C4-2B (cell line): ENCODE data around the gene ITGAE.
"Not testable (repeated sequence)": the region's sequence is repeated elsewhere in the genome, so short reads cannot be mapped to it uniquely, and the experiment has no call there.

Experiments used
- H3K27ac ChIP-seq: fragments of 450-650 bp; 2 replicates; pipeline ENCODE4 v1.5.1; 2017
- ZFX ChIP-seq: fragments of 450-650 bp; IDR thresholded peaks from 2 replicates; pipeline ENCODE4 v1.6.1; 2017
- TF ChIP-seq, protein P1 (sequence below): fragments of 450-650 bp; conservative IDR thresholded peaks from 2 replicates; pipeline ENCODE4 v1.5.1; 2017; ENCODE audit warnings: mild to moderate bottlenecking

ITGAE gene

DNA sequence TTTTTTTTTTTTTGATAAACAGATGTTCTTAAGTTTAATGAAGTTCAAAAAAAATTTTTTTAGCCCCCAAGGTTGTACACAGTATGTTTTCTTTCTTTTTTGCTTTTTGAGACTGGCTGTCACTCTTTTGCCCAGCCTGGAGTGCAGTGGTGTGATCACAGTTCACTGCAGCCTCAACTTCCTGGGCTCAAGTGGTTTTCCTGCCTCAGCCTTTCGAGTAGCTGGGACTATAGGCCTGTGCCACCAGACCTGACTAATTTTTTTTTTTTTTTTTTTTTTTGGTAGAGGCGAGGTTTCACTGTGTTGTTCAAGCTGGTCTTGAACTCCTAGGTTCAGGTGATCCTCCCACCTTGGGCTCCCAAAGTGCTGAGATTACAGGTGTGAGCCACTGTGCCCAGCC is 12.8 kb downstream of the ITGAE start:
- H3K27ac ChIP-seq: no peak overlapping the region
- no peak for TF ChIP-seq ZFX
- TF ChIP-seq, protein P1, sequence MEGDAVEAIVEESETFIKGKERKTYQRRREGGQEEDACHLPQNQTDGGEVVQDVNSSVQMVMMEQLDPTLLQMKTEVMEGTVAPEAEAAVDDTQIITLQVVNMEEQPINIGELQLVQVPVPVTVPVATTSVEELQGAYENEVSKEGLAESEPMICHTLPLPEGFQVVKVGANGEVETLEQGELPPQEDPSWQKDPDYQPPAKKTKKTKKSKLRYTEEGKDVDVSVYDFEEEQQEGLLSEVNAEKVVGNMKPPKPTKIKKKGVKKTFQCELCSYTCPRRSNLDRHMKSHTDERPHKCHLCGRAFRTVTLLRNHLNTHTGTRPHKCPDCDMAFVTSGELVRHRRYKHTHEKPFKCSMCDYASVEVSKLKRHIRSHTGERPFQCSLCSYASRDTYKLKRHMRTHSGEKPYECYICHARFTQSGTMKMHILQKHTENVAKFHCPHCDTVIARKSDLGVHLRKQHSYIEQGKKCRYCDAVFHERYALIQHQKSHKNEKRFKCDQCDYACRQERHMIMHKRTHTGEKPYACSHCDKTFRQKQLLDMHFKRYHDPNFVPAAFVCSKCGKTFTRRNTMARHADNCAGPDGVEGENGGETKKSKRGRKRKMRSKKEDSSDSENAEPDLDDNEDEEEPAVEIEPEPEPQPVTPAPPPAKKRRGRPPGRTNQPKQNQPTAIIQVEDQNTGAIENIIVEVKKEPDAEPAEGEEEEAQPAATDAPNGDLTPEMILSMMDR: no peak

DNA sequence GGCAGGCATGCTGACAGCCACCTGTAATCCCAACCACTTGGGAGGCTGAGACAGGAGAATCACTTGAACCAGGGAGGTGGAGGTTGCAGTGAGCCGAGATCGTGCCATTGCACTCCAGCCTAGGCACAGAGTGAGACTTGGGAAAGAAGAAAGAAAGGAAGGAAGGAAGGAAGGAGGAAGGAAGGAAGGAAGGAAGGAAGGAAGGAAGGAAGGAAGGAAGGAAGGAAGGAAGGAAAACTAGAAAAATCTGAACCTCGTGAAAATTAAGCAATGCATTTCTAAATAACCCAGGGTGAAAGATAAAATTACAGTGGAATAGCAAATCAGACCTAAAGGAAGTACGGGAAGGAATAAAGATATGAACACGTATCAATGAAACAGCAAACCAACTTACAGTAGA is 15.7 kb downstream of the ITGAE start:
- H3K27ac ChIP-seq: not testable (repeated sequence)

DNA sequence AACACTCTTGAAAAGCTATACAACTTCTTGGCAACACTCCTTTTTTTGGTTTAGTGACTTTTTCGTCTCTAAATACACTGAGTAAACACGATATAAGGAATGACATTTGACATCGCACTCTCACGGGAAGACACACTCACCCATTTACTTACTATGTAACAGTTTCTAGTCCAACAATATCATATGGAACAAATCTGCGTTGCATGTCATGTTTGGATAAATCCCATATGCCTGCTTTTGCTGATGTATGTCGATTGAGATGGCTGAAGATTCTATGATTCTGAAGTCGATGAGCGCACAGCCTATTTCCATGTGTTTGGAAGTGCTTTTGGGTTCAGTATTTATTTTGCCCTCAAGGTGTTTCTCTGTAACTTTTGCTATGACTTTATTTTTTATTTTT is 18.2 kb downstream of the ITGAE start:
- TF ChIP-seq, protein P1: no peak
- no peak for TF ChIP-seq ZFX
- no peak overlapping the region for H3K27ac ChIP-seq

DNA sequence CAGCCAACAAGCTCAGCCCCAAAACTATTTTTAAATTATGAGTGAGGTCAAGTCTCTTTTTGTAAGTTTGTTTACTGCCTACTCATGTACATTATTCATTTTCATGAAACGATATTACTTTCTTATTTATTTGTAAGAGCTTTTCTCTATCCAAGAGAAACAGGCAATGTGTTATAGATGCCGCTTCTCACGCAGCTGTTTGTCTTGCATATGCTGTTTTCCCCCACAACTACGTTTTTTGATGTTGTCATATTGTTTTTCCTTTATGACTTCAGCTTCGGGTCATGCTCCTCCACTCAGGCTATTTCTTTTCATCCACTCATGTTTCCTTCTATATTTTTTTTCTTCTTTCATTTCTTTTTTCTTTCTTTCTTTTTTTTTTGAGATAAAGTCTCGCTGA is 20.0 kb downstream of the ITGAE start:
- TF ChIP-seq, protein P1: no peak
- no peak for TF ChIP-seq ZFX
- H3K27ac ChIP-seq: no peak overlapping the region

DNA sequence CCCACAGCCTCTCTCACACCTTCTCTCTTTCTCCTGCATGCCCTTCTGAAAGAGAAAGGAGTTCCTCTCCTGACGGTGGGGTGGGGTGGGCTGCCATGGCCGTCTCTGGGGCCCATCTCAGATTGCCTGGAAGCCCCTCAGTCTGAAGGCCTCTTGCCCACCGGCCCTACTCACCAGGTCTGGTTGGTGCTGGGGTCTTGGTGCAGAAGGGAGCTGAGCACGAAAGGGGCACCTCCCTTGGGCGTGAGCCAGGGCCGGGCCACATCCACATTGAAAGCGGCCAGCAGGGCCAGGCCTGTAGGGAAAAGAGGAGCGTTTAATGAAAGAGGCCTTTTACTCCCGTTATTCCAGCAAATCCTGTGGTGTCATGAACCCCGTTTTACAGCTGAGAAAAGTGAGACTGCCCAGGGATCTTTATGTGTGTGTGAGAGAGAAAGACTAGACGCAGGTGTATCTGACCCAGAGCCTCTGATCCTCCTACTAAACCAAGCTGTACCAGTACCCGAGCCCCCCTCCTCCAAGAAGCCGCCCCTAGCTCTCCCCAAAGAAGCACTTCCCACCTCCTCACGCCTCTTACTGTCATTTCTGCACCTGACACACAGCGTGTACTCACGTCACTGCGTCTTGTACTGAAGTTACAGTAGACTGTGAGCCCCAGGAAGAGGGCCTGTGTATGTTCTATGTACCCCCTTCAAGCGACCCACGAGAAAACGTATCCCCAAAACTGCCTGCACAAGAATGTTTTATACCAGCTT is 23.4 kb downstream of the ITGAE start:
- TF ChIP-seq, protein P1: no peak
- no peak for TF ChIP-seq ZFX
- no peak overlapping the region for H3K27ac ChIP-seq

DNA sequence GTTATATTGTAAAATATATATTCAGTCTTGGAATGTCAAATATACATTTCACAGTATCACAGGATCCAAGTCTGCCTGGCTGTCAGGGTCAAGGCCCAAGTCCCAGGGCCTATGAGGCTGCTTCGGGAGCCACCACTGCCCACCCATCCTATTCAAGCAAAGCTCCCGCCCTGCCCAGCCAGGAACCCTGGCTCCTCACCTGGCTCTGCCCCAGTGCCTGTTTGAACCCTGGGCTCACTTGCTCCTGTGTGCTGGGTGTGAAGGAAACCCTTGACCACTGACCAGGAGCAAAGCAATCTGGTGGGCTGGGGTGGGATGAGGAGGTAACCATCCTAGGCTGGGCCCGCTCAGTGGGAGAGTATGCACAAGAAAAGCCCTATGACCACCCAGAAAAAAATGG is 27.0 kb downstream of the ITGAE start:
- no peak overlapping the region for H3K27ac ChIP-seq
- TF ChIP-seq, protein P1: no peak
- TF ChIP-seq ZFX: no peak

DNA sequence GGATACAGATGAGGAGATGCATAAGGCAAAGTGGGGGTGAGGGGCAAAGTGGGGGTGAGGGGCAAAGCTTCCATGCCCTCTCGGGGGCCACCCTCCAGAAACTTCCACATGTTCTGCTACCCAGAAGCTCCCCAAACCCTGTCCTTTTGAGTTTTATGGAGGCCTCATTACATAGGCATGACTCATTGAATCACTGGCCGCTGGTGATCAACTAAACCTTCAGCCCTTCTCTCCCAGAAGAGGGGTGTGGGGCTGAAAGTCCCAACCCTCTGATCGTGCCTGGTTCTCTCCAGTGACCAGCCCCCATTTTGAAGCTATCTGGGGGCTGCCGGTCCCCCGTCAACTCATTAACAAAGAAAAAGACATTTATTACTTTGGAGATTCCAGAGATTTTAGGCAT is 27.5 kb downstream of the ITGAE start:
- no peak overlapping the region for H3K27ac ChIP-seq
- no peak for TF ChIP-seq ZFX
- TF ChIP-seq, protein P1: no peak

DNA sequence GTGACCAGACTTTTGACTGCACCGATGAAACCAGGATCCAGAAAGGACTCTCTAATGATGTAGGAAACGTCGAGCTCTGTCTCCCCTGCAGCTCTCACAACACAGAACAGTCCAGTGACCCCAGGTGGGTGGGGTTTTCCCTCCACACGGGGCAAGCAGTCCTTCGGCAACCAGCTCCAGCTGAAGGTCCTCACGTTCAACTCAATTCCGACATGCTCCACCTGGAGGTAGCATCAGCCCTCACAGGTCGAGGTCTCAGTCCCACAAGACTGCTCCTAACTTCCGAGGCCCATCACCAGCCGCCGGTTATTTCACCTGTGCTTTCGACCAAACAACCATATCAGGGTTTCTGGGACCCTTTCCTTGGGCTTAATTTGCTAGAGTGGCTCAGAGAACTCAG is 28.2 kb downstream of the ITGAE start:
- TF ChIP-seq, protein P1: no peak
- no peak for TF ChIP-seq ZFX
- no peak overlapping the region for H3K27ac ChIP-seq
